Measurements from ENCODE around the gene PTPRF.

Gene PTPRF

GRCh38 chr1:43507296-43508295 lies 23.1 kb upstream of the PTPRF start:
- TF ChIP-seq, protein P1, sequence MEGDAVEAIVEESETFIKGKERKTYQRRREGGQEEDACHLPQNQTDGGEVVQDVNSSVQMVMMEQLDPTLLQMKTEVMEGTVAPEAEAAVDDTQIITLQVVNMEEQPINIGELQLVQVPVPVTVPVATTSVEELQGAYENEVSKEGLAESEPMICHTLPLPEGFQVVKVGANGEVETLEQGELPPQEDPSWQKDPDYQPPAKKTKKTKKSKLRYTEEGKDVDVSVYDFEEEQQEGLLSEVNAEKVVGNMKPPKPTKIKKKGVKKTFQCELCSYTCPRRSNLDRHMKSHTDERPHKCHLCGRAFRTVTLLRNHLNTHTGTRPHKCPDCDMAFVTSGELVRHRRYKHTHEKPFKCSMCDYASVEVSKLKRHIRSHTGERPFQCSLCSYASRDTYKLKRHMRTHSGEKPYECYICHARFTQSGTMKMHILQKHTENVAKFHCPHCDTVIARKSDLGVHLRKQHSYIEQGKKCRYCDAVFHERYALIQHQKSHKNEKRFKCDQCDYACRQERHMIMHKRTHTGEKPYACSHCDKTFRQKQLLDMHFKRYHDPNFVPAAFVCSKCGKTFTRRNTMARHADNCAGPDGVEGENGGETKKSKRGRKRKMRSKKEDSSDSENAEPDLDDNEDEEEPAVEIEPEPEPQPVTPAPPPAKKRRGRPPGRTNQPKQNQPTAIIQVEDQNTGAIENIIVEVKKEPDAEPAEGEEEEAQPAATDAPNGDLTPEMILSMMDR (IDR thresholded peaks at IDR 0.05; ENCODE audit: low read depth, low read length, missing control alignments), result no peak
- DNase-seq (ENCODE audit: low read depth), result no peak

DNA sequence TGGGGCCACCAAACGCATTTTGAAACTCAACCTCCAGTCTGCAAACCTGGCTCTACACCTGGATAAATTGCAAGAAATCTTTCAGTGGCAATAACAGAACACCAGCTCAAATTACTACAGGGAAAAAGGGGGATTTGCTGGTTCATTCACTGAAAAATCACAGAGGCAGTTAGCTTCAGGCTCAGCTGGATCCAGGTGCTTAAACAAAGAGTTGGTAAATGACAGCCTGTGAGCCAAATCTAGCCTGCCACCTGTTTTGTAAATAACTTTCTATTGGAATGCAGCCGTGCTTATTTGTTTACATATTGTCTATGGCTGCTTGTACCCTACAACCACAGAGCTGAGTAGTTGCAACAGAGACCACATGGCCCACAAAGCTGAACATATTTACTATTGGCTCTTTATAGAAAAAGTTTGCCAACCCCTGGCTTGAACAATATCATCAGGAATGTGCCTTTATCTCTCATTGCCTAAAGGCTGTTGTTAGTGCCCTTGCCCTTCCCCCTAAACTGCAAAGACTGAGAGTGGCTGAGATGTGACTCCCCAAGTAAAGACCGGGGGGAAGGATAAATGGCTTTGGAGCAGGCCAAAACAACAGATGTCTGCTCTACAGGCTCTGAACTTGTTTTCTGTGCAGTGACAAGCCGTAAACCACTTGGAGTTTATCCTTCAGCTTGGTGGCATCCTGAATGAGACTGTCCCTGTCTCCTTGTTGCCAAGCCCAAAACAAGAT lies 21.5 kb upstream of the PTPRF start:
- H3K4me3 ChIP-seq (ENCODE audit: low read depth, low read length), result no peak overlapping the region
- TF ChIP-seq, protein P1 (IDR thresholded peaks at IDR 0.05; ENCODE audit: low read depth, low read length, missing control alignments), result no peak
- no peak for DNase-seq (ENCODE audit: low read depth)

More at GRCh38 chr1:43507296-43508295, 23.1 kb upstream of the PTPRF start:
- H3K4me3 ChIP-seq (ENCODE audit: low read depth, low read length), result no peak overlapping the region

- no peak overlapping the region for H3K4me3 ChIP-seq (ENCODE audit: low read depth, low read length)
- peak; percentile 43 for DNase-seq (ENCODE audit: low read depth)
Observed at GRCh38 chr1:43509740-43510375, 20.8 kb upstream of the PTPRF start.

GRCh38 chr1:43510621-43511020 lies 20.1 kb upstream of the PTPRF start:
- H3K4me3 ChIP-seq (ENCODE audit: low read depth, low read length), result no peak overlapping the region
- TF ChIP-seq, protein P1 (IDR thresholded peaks at IDR 0.05; ENCODE audit: low read depth, low read length, missing control alignments), result no peak
- DNase-seq (ENCODE audit: low read depth), result no peak

More at GRCh38 chr1:43509740-43510375, 20.8 kb upstream of the PTPRF start:
- TF ChIP-seq, protein P1 (IDR thresholded peaks at IDR 0.05; ENCODE audit: low read depth, low read length, missing control alignments), result no peak

DNA sequence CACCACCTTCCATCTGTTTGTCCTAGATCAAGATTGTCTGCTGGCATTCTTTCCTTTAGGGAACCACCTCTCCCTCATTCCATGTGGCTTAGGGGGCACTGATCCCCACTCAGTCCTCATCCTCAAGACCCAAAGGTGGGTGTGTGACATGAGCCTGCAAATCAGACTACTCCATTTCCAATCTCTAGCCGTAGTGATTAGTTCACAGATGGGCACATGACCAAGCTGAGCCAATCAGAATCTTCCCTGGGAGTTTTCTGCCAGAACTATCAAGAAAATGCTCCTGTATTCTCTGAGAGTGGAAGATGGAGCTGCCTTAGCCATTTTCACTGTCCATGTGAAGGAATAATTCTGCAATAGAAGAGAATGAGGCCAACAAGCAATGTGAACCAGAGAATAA lies 19.3 kb upstream of the PTPRF start:
- TF ChIP-seq, protein P1 (IDR thresholded peaks at IDR 0.05; ENCODE audit: low read depth, low read length, missing control alignments), result no peak
- no peak overlapping the region for H3K4me3 ChIP-seq (ENCODE audit: low read depth, low read length)

DNA sequence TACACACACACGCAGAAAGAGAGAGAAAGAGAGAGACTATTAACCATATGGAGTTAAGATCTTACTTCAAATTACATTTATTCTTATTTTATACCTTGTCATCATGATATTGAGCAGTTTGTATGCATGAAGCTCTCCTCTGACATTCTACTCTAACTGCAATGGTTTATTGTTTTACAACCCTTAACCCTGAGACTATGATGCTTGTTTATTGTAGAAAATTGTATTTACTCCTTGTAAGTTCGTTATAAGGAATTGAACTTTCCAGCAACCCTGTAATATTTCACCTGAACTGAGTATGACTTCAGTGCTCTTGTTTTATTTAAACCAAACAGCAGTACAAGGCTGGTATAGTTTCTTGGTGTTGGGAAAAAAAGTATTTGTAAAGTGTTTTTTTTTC lies 18.6 kb upstream of the PTPRF start:
- TF ChIP-seq, protein P1 (IDR thresholded peaks at IDR 0.05; ENCODE audit: low read depth, low read length, missing control alignments), result no peak
- DNase-seq (ENCODE audit: low read depth), result no peak
- no peak overlapping the region for H3K4me3 ChIP-seq (ENCODE audit: low read depth, low read length)

More for the DNA sequence above, 19.3 kb upstream of the PTPRF start:
- DNase-seq (ENCODE audit: low read depth), result no peak
